GM12864 (cell line): ENCODE data around the gene HMGN1.
A peak's percentile ranks its signal among the peaks of the same experiment; 100 is the strongest.

Experiments
- DNase-seq: peaks from one replicate; pipeline ENCODE4 v3.0.0-alpha.2; 2011; ENCODE audit warnings: low read depth
- H3K4me3 ChIP-seq: 2 replicates; pipeline ENCODE4 v1.5.1; 2011; ENCODE audit warnings: mild to moderate bottlenecking, low read depth, low read length, control low read depth
- CTCF ChIP-seq: IDR thresholded peaks from 2 replicates; pipeline ENCODE4 v1.5.1; 2011; ENCODE audit warnings: low read depth, mild to moderate bottlenecking, moderate library complexity, low read length, control low read depth, inconsistent platforms; ENCODE audit errors: missing control alignments

HMGN1 gene, protein sequence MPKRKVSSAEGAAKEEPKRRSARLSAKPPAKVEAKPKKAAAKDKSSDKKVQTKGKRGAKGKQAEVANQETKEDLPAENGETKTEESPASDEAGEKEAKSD

GRCh38 chr21:39348355-39349210 is at the start of gene HMGN1:
Gene HMGN1, minus strand, starts transcription at chr21:39349088. Its CDS starts 171 bp downstream, at chr21:39348917.
- peak within 1 kb of the TSS; percentile 97 for H3K4me3 ChIP-seq
- TF ChIP-seq CTCF, result no peak
- peak; percentile 60 for DNase-seq

GRCh38 chr21:39397646-39398385 is 48.9 kb upstream of the HMGN1 start:
- TF ChIP-seq CTCF, result no peak
- H3K4me3 ChIP-seq, result no peak overlapping the region
- no peak for DNase-seq

DNA sequence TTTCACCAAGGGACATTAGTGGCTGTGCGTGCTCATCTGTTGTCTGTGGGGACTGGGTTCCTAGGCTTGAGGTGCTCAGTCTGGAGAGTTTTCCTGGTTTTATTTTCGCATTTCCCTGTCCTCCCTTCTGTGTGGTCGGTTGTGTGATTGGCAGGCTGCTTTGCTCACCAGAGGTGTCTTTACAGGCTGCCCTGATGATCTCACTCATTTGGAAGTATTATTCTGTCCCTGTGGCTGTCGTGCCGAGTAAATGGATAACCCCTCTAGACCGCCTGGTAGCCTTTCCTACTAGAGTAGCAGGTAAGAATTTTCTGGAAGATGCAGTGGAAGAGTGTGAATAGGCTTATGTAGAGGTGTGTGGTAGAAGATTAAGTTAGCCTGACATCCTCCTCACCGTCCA is 44.1 kb upstream of the HMGN1 start:
- no peak overlapping the region for H3K4me3 ChIP-seq
- no peak for TF ChIP-seq CTCF

DNA sequence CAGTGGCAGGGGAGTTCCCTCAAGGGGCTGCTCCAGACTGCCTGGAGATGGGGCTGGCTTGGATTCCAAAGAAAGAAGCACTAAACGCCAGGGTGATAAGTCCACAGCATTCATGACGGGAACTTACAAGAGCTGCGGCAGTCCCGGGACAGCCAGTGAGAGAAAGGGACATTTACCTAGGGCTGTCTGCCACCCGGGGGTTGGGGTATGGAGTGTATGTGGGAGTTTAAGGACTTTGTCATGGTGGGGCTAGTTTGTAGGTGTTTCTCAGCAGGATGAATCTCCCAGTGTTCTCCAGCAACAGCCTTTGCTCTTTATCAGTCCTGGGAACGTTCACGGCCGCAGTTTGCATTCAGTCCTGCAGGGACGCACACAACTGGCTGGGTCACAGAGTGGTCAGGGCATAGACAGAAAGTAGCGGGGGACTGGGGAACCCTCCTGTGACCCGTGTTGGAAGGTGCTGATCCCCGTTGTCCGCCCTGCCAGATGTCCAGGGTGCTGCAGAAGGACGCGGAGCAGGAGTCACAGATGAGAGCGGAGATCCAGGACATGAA is 41.4 kb upstream of the HMGN1 start:
- no peak overlapping the region for H3K4me3 ChIP-seq
- TF ChIP-seq CTCF, result peak; percentile 3
- no peak for DNase-seq

More for the DNA sequence above, 44.1 kb upstream of the HMGN1 start:
- no peak for DNase-seq

GRCh38 chr21:39388811-39389155 is 39.9 kb upstream of the HMGN1 start:
- TF ChIP-seq CTCF, result no peak
- no peak for DNase-seq
- peak overlapping the region; percentile 16 for H3K4me3 ChIP-seq

DNA sequence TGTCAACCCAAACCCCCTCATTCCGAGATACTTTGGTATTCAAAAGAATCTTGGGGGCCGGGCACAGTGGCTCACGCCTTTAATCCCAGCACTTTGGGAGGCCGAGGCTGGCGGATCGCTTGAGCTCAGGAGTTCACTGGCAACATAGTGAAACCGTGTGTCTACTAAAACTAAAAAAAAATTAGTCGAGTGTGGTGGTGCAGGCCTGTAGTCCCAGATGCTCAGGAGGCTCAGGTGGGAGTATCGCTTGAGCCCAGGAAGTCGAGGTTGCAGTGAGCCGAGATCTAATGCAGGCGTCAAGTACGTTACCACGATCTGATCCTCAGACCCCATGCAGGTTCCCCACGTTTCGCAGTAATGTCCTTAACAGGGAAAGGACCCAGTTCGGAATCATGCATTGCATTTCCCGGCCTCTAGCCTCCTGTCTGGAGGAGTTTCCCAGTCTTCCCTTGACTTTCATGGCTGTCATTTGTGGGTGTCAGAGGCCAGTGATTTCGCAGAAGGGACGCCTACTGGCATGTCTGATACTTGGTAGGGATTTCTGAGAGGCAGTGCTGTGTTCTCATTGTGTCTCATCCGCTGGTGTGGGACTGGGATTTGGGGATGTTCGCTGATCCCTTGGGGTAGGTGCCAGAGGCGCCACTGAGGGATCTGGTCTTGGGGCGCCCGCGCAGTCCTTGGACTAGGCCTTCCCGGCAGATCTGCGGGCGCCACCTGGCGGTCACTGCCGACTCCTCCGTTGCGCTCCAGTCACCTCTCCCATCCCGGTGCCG is 39.3 kb upstream of the HMGN1 start:
- peak overlapping the region; percentile 55 for H3K4me3 ChIP-seq
- no peak for DNase-seq
- TF ChIP-seq CTCF, result peak; percentile 93
